B cell (primary cell): ENCODE data around the gene AGBL2.

Experiments used
- EZH2 ChIP-seq: IDR thresholded peaks from 2 replicates; pipeline ENCODE4 v1.6.1; 2012; ENCODE audit warnings: borderline replicate concordance, low read depth, mild to moderate bottlenecking, moderate library complexity, low read length; ENCODE audit not compliant: insufficient read depth, poor library complexity, severe bottlenecking
- TF ChIP-seq, protein P1 (sequence below): fragments of 200-600 bp; IDR thresholded peaks from one replicate; pipeline ENCODE4 v1.8.0; 2022; ENCODE audit warnings: antibody characterized with exemption, mild to moderate bottlenecking

GRCh38 chr11:47732271-47732670 is 17.1 kb upstream of the AGBL2 start:
- TF ChIP-seq, protein P1, sequence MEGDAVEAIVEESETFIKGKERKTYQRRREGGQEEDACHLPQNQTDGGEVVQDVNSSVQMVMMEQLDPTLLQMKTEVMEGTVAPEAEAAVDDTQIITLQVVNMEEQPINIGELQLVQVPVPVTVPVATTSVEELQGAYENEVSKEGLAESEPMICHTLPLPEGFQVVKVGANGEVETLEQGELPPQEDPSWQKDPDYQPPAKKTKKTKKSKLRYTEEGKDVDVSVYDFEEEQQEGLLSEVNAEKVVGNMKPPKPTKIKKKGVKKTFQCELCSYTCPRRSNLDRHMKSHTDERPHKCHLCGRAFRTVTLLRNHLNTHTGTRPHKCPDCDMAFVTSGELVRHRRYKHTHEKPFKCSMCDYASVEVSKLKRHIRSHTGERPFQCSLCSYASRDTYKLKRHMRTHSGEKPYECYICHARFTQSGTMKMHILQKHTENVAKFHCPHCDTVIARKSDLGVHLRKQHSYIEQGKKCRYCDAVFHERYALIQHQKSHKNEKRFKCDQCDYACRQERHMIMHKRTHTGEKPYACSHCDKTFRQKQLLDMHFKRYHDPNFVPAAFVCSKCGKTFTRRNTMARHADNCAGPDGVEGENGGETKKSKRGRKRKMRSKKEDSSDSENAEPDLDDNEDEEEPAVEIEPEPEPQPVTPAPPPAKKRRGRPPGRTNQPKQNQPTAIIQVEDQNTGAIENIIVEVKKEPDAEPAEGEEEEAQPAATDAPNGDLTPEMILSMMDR: no peak
- no peak for TF ChIP-seq EZH2
